SK-N-SH (cell line): ENCODE data around the gene OBP2B.

Source experiments
- CHD2 ChIP-seq: fragments of 150-350 bp; IDR thresholded peaks from 2 replicates; pipeline ENCODE4 v1.6.1; 2018; ENCODE audit warnings: low read length; ENCODE audit not compliant: partially characterized antibody
- GABPA ChIP-seq: IDR thresholded peaks from 2 replicates; pipeline ENCODE4 v1.4.0; 2012; ENCODE audit warnings: low read depth, mild to moderate bottlenecking
- MAX ChIP-seq: IDR thresholded peaks from 2 replicates; pipeline ENCODE4 v1.4.0; 2012; ENCODE audit warnings: low read depth
- NFIC ChIP-seq: IDR thresholded peaks from 2 replicates; pipeline ENCODE4 v1.4.0; 2012; ENCODE audit warnings: borderline replicate concordance
- POLR2AphosphoS5 ChIP-seq: IDR thresholded peaks from 2 replicates; pipeline ENCODE4 v1.6.1; 2012; ENCODE audit warnings: low read depth, low read length
- RFX5 ChIP-seq: IDR thresholded peaks from 2 replicates; pipeline ENCODE4 v1.6.1; 2012; ENCODE audit warnings: mild to moderate bottlenecking, improper control_type of control experiment, low read length
- SIN3A ChIP-seq: IDR thresholded peaks from 2 replicates; pipeline ENCODE4 v1.6.1; 2012; ENCODE audit warnings: low read depth, mild to moderate bottlenecking, low read length, moderate library complexity, borderline replicate concordance
- SMC3 ChIP-seq: IDR thresholded peaks from 2 replicates; pipeline ENCODE4 v1.6.1; 2012; ENCODE audit warnings: low read depth, low read length, improper control_type of control experiment
- TAF1 ChIP-seq: IDR thresholded peaks from 2 replicates; pipeline ENCODE4 v1.6.1; 2012; ENCODE audit warnings: low read depth, mild to moderate bottlenecking, low read length, moderate library complexity, borderline replicate concordance
- USF2 ChIP-seq: fragments of 150-350 bp; IDR thresholded peaks from 2 replicates; pipeline ENCODE4 v1.6.1; 2017; ENCODE audit warnings: antibody characterized with exemption, low read length, low read depth, borderline replicate concordance
- ZBTB33 ChIP-seq: IDR thresholded peaks from 2 replicates; pipeline ENCODE4 v1.4.0; 2012; ENCODE audit warnings: low read depth, borderline replicate concordance
- TF ChIP-seq, protein P1 (sequence below): fragments of 200-600 bp; sonication (generic); IDR thresholded peaks from 2 replicates; pipeline ENCODE4 v1.6.1; 2017; ENCODE audit warnings: antibody characterized with exemption, mild to moderate bottlenecking, moderate library complexity
- TF ChIP-seq, protein P2 (sequence below): IDR thresholded peaks from 2 replicates; pipeline ENCODE4 v1.6.1; 2012; ENCODE audit warnings: mild to moderate bottlenecking, low read depth, low read length, moderate library complexity

GRCh38 chr9:133187561-133188005 is 21.5 kb downstream of the OBP2B start:
- TF ChIP-seq, protein P1, sequence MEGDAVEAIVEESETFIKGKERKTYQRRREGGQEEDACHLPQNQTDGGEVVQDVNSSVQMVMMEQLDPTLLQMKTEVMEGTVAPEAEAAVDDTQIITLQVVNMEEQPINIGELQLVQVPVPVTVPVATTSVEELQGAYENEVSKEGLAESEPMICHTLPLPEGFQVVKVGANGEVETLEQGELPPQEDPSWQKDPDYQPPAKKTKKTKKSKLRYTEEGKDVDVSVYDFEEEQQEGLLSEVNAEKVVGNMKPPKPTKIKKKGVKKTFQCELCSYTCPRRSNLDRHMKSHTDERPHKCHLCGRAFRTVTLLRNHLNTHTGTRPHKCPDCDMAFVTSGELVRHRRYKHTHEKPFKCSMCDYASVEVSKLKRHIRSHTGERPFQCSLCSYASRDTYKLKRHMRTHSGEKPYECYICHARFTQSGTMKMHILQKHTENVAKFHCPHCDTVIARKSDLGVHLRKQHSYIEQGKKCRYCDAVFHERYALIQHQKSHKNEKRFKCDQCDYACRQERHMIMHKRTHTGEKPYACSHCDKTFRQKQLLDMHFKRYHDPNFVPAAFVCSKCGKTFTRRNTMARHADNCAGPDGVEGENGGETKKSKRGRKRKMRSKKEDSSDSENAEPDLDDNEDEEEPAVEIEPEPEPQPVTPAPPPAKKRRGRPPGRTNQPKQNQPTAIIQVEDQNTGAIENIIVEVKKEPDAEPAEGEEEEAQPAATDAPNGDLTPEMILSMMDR: no peak
- no peak for TF ChIP-seq MAX
- TF ChIP-seq GABPA: no peak
- no peak for TF ChIP-seq NFIC
- no peak for TF ChIP-seq SIN3A
- TF ChIP-seq, protein P2, sequence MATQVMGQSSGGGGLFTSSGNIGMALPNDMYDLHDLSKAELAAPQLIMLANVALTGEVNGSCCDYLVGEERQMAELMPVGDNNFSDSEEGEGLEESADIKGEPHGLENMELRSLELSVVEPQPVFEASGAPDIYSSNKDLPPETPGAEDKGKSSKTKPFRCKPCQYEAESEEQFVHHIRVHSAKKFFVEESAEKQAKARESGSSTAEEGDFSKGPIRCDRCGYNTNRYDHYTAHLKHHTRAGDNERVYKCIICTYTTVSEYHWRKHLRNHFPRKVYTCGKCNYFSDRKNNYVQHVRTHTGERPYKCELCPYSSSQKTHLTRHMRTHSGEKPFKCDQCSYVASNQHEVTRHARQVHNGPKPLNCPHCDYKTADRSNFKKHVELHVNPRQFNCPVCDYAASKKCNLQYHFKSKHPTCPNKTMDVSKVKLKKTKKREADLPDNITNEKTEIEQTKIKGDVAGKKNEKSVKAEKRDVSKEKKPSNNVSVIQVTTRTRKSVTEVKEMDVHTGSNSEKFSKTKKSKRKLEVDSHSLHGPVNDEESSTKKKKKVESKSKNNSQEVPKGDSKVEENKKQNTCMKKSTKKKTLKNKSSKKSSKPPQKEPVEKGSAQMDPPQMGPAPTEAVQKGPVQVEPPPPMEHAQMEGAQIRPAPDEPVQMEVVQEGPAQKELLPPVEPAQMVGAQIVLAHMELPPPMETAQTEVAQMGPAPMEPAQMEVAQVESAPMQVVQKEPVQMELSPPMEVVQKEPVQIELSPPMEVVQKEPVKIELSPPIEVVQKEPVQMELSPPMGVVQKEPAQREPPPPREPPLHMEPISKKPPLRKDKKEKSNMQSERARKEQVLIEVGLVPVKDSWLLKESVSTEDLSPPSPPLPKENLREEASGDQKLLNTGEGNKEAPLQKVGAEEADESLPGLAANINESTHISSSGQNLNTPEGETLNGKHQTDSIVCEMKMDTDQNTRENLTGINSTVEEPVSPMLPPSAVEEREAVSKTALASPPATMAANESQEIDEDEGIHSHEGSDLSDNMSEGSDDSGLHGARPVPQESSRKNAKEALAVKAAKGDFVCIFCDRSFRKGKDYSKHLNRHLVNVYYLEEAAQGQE: no peak
- TF ChIP-seq RFX5: no peak
- no peak for TF ChIP-seq ZBTB33
- TF ChIP-seq USF2: no peak
- no peak for TF ChIP-seq TAF1
- TF ChIP-seq SMC3: no peak
- no peak for TF ChIP-seq POLR2AphosphoS5
- no peak for TF ChIP-seq CHD2
